ENCODE measurements around the gene REM2.

The REM2 gene

DNA sequence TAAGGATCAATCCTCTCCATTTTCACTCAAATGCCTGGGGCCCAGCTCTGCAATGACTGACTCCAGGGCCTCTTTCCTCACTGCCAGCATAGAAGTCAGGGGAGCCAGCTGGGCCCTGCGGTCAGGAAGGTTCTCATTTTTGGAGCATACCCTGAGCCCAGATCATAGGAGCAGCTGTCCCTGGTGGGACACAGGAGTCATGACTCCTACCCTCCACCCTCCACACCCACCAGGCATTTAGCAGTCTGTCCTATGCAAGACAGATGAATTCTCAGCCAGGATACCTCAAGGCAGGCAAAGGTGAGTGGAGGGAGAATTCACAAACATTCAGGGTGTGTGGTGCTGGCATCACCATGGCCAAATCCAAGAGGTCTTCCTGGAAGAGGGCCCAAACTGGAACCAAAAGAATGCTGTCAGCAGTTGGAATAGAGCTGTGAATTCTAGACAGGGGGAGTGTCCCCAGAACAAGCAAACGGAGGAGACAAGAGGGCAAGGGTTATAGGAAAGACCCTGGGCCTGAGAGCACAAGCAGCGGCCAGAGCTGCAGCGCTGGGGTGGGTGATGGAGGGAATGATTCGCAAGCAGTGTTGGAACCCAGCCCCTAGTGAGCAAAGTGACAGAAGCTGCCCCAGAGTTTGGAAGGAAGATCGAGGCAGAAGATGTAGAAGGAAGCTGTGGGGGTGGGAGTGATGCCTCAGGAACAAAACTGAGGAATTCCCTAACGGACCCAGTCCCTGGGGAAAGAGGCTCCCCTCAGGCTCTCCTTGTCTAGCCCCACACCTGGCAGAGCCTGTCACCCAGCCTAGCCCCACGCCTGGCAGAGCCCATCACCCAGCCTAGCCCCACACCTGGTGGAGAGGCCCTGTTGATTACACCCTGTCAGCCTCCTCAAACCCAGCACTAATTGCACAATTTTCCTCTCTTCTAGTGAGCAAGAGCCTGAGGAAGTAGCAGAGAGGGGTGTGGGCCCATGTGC is 4.5 kb upstream of the REM2 start:
- Histone ChIP-seq H3K4ac (ENCODE audit: low read length) (no peak overlapping the region), H2BK15ac (ENCODE audit: low read length) (no peak overlapping the region), H2AK5ac (ENCODE audit: low read depth, low read length) (peak overlapping the region; percentile 73), H3K9ac (ENCODE audit: low read depth, low read length, poor library complexity) (no peak overlapping the region), H4K8ac (ENCODE audit: low read depth, low read length) (no peak overlapping the region), H3K4me2 (ENCODE audit: insufficient read depth, low read length, poor library complexity, severe bottlenecking) (no peak overlapping the region), H2BK12ac (ENCODE audit: low read length) (no peak overlapping the region), H3K36me3 (replicated peaks in 1 of 2; ENCODE audit: control insufficient read depth in 2 of 2, insufficient read depth in 2 of 2, low read length in 2 of 2) (peaks cover 8 to 29% of the 10 kb centered on the region in 2 donors), H3K23ac (ENCODE audit: low read depth, low read length, poor library complexity) (no peak overlapping the region), H3K27ac (replicated peaks; ENCODE audit: low read length) (no peak overlapping the region), H2BK5ac (ENCODE audit: low read length) (no peak overlapping the region), H3K4me1 (ENCODE audit: control insufficient read depth in 2 of 2, insufficient read depth in 1 of 2, low read depth in 1 of 2, low read length in 2 of 2) (peaks cover 14 to 15% of the 10 kb centered on the region in 2 donors), H3K79me1 (ENCODE audit: low read depth, low read length) (no peaks in the 10 kb centered on the region), H3K14ac (ENCODE audit: low read length) (peak overlapping the region; percentile 60), H3K4me3 (ENCODE audit: low read length in 2 of 2) (peak overlapping the region in 1 of 2 donors; percentile 46), H4K91ac (ENCODE audit: low read depth, low read length, poor library complexity) (no peak overlapping the region), H3K9me3 (replicated peaks in 1 of 2; ENCODE audit: control insufficient read depth in 2 of 2, insufficient read depth in 1 of 2, low read depth in 1 of 2, low read length in 2 of 2) (no peaks in the 10 kb centered on the region), H2BK120ac (ENCODE audit: low read depth, low read length) (no peak overlapping the region), H3K27me3 (ENCODE audit: control insufficient read depth in 3 of 3, insufficient read depth in 3 of 3, low read depth in 1 of 3, low read length in 3 of 3) (no peaks in the 10 kb centered on the region), H2AFZ (ENCODE audit: low read length) (no peak overlapping the region), H3K18ac (ENCODE audit: low read length) (no peak overlapping the region)
- WGBS, 2 donors (ENCODE audit: extremely low coverage in 2 of 2, insufficient read length in 2 of 2, insufficient replicate concordance in 1 of 2): no CpG with 5 or more reads among the region's 8 CpGs
- DNase-seq (ENCODE audit: low spot score): no peak

DNA sequence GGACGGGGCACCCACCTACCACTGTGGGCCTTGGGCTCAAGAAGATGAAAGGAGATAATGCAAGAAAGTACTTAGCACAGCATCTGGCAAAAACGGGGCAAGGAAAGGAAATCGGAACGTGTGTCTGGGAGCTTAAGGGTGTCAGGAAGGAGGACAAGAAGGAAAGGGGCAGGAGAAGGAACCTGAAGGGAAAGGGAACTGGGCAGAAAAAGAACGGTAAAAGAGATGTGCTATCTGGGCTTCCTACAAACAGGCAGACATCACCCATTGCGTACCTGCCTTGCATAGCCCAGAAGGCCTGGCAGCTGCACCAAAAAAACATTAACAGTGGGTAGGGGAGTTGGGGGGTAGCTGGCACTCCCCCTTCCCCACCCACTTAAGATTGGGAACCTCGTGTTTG is 958 bp upstream of the REM2 start:
- H3K14ac ChIP-seq (ENCODE audit: low read length): no peak overlapping the region
- peak overlapping the region; percentile 26 for H2BK12ac ChIP-seq (ENCODE audit: low read length)
- no peak overlapping the region for H3K27ac ChIP-seq (replicated peaks; ENCODE audit: low read length)
- no peak for DNase-seq (ENCODE audit: low spot score)
- no peak overlapping the region for H4K91ac ChIP-seq (ENCODE audit: low read depth, low read length, poor library complexity)
- no peak overlapping the region for H3K9ac ChIP-seq (ENCODE audit: low read depth, low read length, poor library complexity)
- H3K4ac ChIP-seq (ENCODE audit: low read length): no peak overlapping the region
- H3K79me1 ChIP-seq (ENCODE audit: low read depth, low read length): no peaks in the 10 kb centered on the region
- peaks cover 29 to 35% of the 10 kb centered on the region in 2 donors for H3K4me1 ChIP-seq (ENCODE audit: control insufficient read depth in 2 of 2, insufficient read depth in 1 of 2, low read depth in 1 of 2, low read length in 2 of 2)
- H4K8ac ChIP-seq (ENCODE audit: low read depth, low read length): no peak overlapping the region
- H3K27me3 ChIP-seq (ENCODE audit: control insufficient read depth in 3 of 3, insufficient read depth in 3 of 3, low read depth in 1 of 3, low read length in 3 of 3): peaks cover 0 to 6% (median 0%) of the 10 kb centered on the region in 3 experiments
- H2AFZ ChIP-seq (ENCODE audit: low read length): peak overlapping the region; percentile 61
- H2BK5ac ChIP-seq (ENCODE audit: low read length): no peak overlapping the region
- no peak overlapping the region for H3K4me2 ChIP-seq (ENCODE audit: insufficient read depth, low read length, poor library complexity, severe bottlenecking)
- H3K36me3 ChIP-seq (replicated peaks in 1 of 2; ENCODE audit: control insufficient read depth in 2 of 2, insufficient read depth in 2 of 2, low read length in 2 of 2): peaks cover 0 to under 1% of the 10 kb centered on the region in 2 donors
- no CpG with 5 or more reads among the region's 7 CpGs for WGBS, 2 donors (ENCODE audit: extremely low coverage in 2 of 2, insufficient read length in 2 of 2, insufficient replicate concordance in 1 of 2)
- no peak overlapping the region for H2BK120ac ChIP-seq (ENCODE audit: low read depth, low read length)
- no peak overlapping the region for H2BK15ac ChIP-seq (ENCODE audit: low read length)
- H3K4me3 ChIP-seq (ENCODE audit: low read length in 2 of 2): no peak overlapping the region
- peak overlapping the region; percentile 9 for H3K18ac ChIP-seq (ENCODE audit: low read length)
- H3K9me3 ChIP-seq (replicated peaks in 1 of 2; ENCODE audit: control insufficient read depth in 2 of 2, insufficient read depth in 1 of 2, low read depth in 1 of 2, low read length in 2 of 2): no peaks in the 10 kb centered on the region
- H2AK5ac ChIP-seq (ENCODE audit: low read depth, low read length): no peak overlapping the region
- no peak overlapping the region for H3K23ac ChIP-seq (ENCODE audit: low read depth, low read length, poor library complexity)

DNA sequence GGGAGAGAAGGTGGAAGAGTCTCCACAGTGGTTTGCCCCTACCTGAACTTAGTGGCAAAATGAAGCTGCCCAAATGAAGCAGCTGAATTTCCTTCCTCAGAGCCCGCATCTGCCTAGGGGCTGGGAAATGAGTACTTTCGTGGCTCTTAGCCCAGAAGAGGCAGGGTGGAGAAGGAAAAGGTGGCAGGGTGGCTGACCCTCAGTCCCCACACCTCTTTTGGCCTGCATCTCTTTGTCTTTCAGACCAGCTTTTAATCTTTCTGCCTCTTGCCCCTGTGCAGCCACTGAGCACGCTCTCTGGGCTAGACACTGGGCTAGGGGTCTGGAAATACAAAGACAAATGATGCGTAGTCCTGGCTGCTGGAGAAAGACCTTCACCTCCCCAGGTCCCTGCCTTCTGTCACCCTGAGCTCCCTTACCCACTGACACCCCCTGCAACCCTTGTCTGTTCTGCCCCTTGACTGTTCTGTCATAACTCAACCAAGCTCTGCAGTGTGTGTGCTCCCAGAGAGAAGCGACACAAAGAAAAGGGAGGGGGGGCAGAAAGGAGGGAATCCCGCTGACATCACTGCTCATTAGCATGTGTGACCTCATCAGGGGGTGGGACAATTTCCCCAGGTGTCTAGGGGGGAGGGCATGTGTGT is 371 bp upstream of the REM2 start:
- H3K4me2 ChIP-seq (ENCODE audit: insufficient read depth, low read length, poor library complexity, severe bottlenecking): peak overlapping the region; percentile 81
- peak overlapping the region; percentile 78 for H3K9ac ChIP-seq (ENCODE audit: low read depth, low read length, poor library complexity)
- peak overlapping the region; percentile 27 for H3K27ac ChIP-seq (replicated peaks; ENCODE audit: low read length)
- H3K36me3 ChIP-seq (replicated peaks in 1 of 2; ENCODE audit: control insufficient read depth in 2 of 2, insufficient read depth in 2 of 2, low read length in 2 of 2): no peaks in the 10 kb centered on the region
- WGBS, 2 donors (ENCODE audit: extremely low coverage in 2 of 2, insufficient read length in 2 of 2, insufficient replicate concordance in 1 of 2): no CpG with 5 or more reads among the region's 6 CpGs
- no peak overlapping the region for H2BK5ac ChIP-seq (ENCODE audit: low read length)
- no peak overlapping the region for H2BK15ac ChIP-seq (ENCODE audit: low read length)
- no peak overlapping the region for H3K4ac ChIP-seq (ENCODE audit: low read length)
- no peak overlapping the region for H3K23ac ChIP-seq (ENCODE audit: low read depth, low read length, poor library complexity)
- H3K4me1 ChIP-seq (ENCODE audit: control insufficient read depth in 2 of 2, insufficient read depth in 1 of 2, low read depth in 1 of 2, low read length in 2 of 2): peaks cover 30 to 35% of the 10 kb centered on the region in 2 donors
- H2AK5ac ChIP-seq (ENCODE audit: low read depth, low read length): no peak overlapping the region
- H2BK120ac ChIP-seq (ENCODE audit: low read depth, low read length): no peak overlapping the region
- H4K91ac ChIP-seq (ENCODE audit: low read depth, low read length, poor library complexity): no peak overlapping the region
- H3K27me3 ChIP-seq (ENCODE audit: control insufficient read depth in 3 of 3, insufficient read depth in 3 of 3, low read depth in 1 of 3, low read length in 3 of 3): peaks cover 0 to 6% (median 0%) of the 10 kb centered on the region in 3 experiments
- H2BK12ac ChIP-seq (ENCODE audit: low read length): peak overlapping the region; percentile 26
- H3K79me1 ChIP-seq (ENCODE audit: low read depth, low read length): no peaks in the 10 kb centered on the region
- H4K8ac ChIP-seq (ENCODE audit: low read depth, low read length): peak overlapping the region; percentile 33
- H3K4me3 ChIP-seq (ENCODE audit: low read length in 2 of 2): no peak overlapping the region
- H2AFZ ChIP-seq (ENCODE audit: low read length): peak overlapping the region; percentile 61
- no peaks in the 10 kb centered on the region for H3K9me3 ChIP-seq (replicated peaks in 1 of 2; ENCODE audit: control insufficient read depth in 2 of 2, insufficient read depth in 1 of 2, low read depth in 1 of 2, low read length in 2 of 2)
- no peak overlapping the region for H3K14ac ChIP-seq (ENCODE audit: low read length)
- DNase-seq (ENCODE audit: low spot score): no peak
- H3K18ac ChIP-seq (ENCODE audit: low read length): peak overlapping the region; percentile 9

All from neuronal stem cell (in vitro differentiated cells).